22Rv1 (cell line): ENCODE measurements around the gene CCDC59.
"Not testable (repeated sequence)": the region's sequence is repeated elsewhere in the genome, so short reads cannot be mapped to it uniquely, and the experiment has no call there.

Experiments used
- H3K27ac ChIP-seq: fragments of 450-650 bp; 2 replicates; pipeline ENCODE4 v1.5.1; 2017
- CTCF ChIP-seq: fragments of 450-650 bp; IDR thresholded peaks from 2 replicates; pipeline ENCODE4 v1.5.1; 2017; ENCODE audit warnings: mild to moderate bottlenecking
- ZFX ChIP-seq: fragments of 450-650 bp; IDR thresholded peaks from 2 replicates; pipeline ENCODE4 v1.6.1; 2017; ENCODE audit warnings: antibody characterized with exemption, borderline replicate concordance

CCDC59 gene

GRCh38 chr12:82375201-82375600 lies 17.0 kb upstream of the CCDC59 start:
- H3K27ac ChIP-seq = no peak overlapping the region
- TF ChIP-seq CTCF = no peak
- no peak for TF ChIP-seq ZFX

- H3K27ac ChIP-seq = no peak overlapping the region
- no peak for TF ChIP-seq ZFX
- no peak for TF ChIP-seq CTCF
Observed at GRCh38 chr12:82366197-82366596, 8.0 kb upstream of the CCDC59 start.

GRCh38 chr12:82363990-82364389 lies 5.8 kb upstream of the CCDC59 start:
- no peak overlapping the region for H3K27ac ChIP-seq
- no peak for TF ChIP-seq ZFX
- TF ChIP-seq CTCF = no peak

- H3K27ac ChIP-seq = no peak overlapping the region
- TF ChIP-seq ZFX (no peak), CTCF (no peak)
Observed at GRCh38 chr12:82361461-82361915, 3.3 kb upstream of the CCDC59 start.

GRCh38 chr12:82360834-82361233 lies 2.6 kb upstream of the CCDC59 start:
- not testable (repeated sequence) for H3K27ac ChIP-seq

GRCh38 chr12:82359115-82359478 lies 910 bp upstream of the CCDC59 start:
- H3K27ac ChIP-seq = peak overlapping the region; percentile 84

GRCh38 chr12:82357845-82358199 lies 365 bp downstream of the CCDC59 start:
- no peak for TF ChIP-seq CTCF
- TF ChIP-seq ZFX = no peak
- H3K27ac ChIP-seq = peak overlapping the region; percentile 84

More at GRCh38 chr12:82359115-82359478, 910 bp upstream of the CCDC59 start:
- TF ChIP-seq ZFX (no peak), CTCF (no peak)

- H3K27ac ChIP-seq = peak overlapping the region; percentile 84
- TF ChIP-seq CTCF (no peak), ZFX (no peak)
Observed at GRCh38 chr12:82357340-82357739, 847 bp downstream of the CCDC59 start.
